ENCODE results near the gene SLC51A.

- TF ChIP-seq CTCF (IDR thresholded peaks at IDR 0.05) (peak in 1 of 6 experiments; percentile 8), POLR2A (IDR thresholded peaks at IDR 0.05) (peak in 1 of 2 donors; percentile 35)
These were observed 36.7 kb upstream of the SLC51A start for GRCh38 chr3:196179380-196180308.

Data from Peyer's patch (tissue), 4 donors.